GM13977 (cell line): ENCODE data around the gene NIPA2.

ENCODE experiments used
- DNase-seq: peaks from one replicate; pipeline ENCODE4 v3.0.0; 2012; ENCODE audit warnings: low spot score
- in situ Hi-C: fragments of 300-500 bp; cut with MboI; formaldehyde crosslinking; loops from one replicate; pipeline ENCODE4 v1.12.0; 2022; ENCODE audit warnings: low sequenced_read_pairs, low pct_unique_long_range_greater_than_20kb, mixed read lengths, inconsistent platforms; ENCODE audit not compliant: unreplicated experiment
- TF ChIP-seq, protein P1 (sequence below): IDR thresholded peaks from 2 replicates; pipeline ENCODE4 v1.5.1; 2012; ENCODE audit warnings: mild to moderate bottlenecking, control low read depth; ENCODE audit not compliant: insufficient read depth; ENCODE audit errors: extremely low read depth, missing control alignments

The NIPA2 gene

DNA sequence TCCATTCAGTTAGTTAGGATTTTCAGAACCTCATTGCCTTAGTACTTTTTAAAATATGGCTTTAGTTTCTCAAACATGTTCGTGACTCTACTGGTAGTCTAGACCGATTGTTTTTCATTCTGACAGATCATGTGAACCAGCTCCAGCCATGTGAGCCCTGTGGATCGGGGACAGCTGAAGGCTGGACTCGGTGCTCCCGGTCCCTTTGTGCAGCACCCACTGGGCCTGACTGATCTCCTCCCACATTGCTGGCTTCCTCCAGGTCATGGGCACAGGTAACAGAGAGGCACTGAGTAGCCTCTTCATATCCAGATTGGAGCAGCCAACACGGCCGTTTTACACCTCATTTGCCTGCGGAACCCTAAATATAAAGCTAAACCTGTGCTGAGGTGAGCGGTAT lies 30.5 kb downstream of the NIPA2 start:
- DNase-seq = no peak
- in situ Hi-C loops = no loop called here
- TF ChIP-seq, protein P1, sequence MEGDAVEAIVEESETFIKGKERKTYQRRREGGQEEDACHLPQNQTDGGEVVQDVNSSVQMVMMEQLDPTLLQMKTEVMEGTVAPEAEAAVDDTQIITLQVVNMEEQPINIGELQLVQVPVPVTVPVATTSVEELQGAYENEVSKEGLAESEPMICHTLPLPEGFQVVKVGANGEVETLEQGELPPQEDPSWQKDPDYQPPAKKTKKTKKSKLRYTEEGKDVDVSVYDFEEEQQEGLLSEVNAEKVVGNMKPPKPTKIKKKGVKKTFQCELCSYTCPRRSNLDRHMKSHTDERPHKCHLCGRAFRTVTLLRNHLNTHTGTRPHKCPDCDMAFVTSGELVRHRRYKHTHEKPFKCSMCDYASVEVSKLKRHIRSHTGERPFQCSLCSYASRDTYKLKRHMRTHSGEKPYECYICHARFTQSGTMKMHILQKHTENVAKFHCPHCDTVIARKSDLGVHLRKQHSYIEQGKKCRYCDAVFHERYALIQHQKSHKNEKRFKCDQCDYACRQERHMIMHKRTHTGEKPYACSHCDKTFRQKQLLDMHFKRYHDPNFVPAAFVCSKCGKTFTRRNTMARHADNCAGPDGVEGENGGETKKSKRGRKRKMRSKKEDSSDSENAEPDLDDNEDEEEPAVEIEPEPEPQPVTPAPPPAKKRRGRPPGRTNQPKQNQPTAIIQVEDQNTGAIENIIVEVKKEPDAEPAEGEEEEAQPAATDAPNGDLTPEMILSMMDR = no peak

GRCh38 chr15:22869856-22870255 lies 31.4 kb downstream of the NIPA2 start:
- TF ChIP-seq, protein P1 = no peak
- no peak for DNase-seq
- in situ Hi-C loops = no loop called here

GRCh38 chr15:22870865-22871264 lies 32.4 kb downstream of the NIPA2 start:
- in situ Hi-C loops = no loop called here
- DNase-seq = no peak
- TF ChIP-seq, protein P1 = no peak

DNA sequence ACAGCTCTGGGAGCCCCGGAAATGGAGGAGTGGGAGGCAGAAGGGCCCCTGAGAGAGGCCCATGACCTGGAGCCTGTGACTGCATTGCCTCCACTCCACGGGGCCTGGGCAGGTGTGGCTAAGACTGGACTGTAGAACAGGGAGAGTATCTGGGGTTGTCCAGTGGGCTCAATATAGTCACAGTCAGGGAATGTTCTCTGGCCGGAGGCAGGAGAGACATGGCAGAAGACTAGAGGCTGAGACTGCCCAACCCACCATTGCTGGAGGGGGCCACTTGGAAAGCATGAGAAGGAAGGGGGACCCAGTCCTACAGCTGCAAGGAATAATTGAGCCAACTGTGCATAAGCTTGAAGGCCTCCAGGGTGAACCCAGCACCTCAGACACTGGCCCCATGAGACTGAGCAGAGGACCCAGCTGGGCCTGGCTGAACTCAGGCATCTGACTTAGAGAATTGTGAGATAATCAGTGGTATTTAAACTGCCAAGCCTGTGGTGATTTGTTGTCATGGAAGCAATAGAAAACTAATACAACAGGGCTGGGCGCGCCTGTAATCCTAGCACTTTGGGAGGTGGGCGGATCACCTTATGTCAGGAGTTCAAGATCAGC lies 33.1 kb downstream of the NIPA2 start:
- DNase-seq = no peak
- TF ChIP-seq, protein P1 = no peak
- in situ Hi-C loops = no loop called here

GRCh38 chr15:22872936-22873701 lies 34.7 kb downstream of the NIPA2 start:
- TF ChIP-seq, protein P1 = no peak
- in situ Hi-C loops = no loop called here
- DNase-seq = no peak

- DNase-seq = no peak
- in situ Hi-C loops = no loop called here
- TF ChIP-seq, protein P1 = no peak
Observed at GRCh38 chr15:22873841-22874240, 35.4 kb downstream of the NIPA2 start.
